GF-D8 (cell line): ENCODE results near the gene GRIA4.
"Not testable (repeated sequence)": the region's sequence is repeated elsewhere in the genome, so short reads cannot be mapped to it uniquely, and the experiment has no call there.

Experiments used
- DNase-seq: peaks from one replicate; lab custom pipeline; 2025; lab: John Stamatoyannopoulos, UW

GRIA4 gene

DNA sequence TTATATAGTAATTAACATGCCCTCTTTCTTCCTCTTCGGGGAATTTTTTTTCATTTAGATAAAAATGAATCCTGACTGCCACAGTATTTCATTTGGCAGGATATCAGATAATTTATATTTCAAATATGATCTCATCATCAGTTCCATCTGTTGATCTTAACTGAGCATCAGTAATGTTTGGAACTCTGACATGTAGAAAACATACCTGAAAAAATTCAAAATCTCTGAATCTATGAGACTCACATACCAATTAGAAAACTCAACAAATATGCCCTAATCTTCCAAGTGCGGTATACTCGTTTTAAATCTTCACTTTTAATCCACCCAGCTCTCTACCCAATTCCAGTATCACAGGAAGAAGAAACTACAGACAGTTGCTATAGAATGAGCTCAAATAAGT, 250.2 kb downstream of the GRIA4 start:
- no peak for DNase-seq

DNA sequence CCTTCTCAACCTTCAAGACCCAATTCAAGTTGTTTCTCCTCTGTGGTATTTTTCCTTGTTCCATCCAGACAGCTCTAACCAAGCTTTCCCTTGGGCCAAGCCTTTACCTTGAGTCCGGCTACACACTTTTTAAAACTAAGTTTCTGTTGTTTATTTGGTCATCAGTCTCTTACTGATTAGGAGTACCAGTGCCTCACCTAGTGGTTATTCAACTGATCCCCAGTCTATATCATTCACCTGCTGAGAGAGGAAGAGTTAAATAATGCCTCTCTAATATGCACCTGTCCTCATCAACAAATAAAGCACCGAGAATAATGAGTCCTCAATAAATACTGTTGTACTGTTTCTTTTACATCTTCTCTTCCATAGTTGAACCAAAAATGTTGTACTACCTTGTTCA, 251.4 kb downstream of the GRIA4 start:
- DNase-seq = no peak

DNA sequence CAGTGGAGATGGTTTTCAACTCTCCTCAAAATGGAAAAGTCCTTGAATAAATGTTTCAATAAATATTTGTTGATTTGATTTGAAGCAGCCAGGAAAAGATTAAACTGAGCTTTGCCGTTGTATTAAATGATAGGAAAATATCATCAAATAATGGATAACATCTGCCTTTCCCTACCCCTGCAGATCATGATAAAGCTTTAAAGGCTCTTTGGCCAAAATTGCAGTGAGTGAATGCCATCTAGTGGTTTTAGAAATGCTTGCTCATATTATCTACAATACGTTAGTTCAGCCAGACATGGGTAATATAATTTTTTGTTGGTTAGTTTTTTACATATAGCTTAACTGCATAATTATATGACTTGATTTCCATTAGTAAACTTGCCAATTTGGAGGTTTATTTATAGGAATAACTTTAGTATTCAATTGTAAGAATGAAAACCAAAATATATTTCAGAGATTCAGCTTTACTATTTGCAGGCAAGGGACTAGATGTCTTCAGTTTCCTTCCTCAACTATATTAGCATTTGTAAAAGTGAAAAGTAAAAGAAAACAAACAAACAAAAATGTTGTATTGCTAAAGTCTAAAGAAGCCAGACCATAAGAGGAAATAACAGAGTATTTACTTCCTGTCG, 253.0 kb downstream of the GRIA4 start:
- DNase-seq = peak; percentile 63

DNA sequence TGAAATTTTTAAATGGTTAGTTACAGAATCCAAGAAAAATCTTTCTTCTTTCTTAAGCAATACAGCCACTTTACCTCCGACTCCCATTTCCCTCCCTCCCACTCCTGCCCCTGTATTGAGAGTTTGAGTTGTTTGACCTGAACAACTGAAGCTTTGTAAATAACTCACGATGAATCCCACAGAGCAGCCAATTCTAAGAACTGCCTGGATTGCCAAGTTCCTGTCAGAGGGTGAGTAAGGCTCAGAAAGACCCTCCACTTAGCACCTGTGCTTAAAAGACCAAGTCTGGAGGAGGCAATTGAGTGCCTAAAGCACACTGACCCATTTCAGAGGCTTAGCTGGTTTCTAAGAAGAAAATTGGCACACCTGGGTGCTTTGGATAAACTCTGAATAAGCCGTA, 253.7 kb downstream of the GRIA4 start:
- DNase-seq = no peak

DNA sequence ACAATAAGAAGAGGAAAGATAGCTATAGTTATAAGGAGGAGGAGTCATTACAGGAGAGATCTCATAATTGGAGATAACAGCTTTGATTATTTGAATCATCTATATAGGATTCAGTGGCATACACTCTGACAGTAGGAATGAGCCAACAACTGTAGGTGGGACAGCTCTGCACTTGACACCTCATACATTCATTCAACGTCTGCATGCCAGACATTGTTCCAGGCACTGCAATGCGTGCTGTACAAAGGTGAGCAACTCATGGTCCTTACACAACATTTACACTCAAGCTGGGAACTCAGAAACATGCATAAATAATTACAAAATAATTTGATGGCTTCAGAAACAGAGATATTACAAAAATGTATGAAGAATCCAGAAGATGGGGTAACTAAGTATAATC, 257.9 kb downstream of the GRIA4 start:
- no peak for DNase-seq

DNA sequence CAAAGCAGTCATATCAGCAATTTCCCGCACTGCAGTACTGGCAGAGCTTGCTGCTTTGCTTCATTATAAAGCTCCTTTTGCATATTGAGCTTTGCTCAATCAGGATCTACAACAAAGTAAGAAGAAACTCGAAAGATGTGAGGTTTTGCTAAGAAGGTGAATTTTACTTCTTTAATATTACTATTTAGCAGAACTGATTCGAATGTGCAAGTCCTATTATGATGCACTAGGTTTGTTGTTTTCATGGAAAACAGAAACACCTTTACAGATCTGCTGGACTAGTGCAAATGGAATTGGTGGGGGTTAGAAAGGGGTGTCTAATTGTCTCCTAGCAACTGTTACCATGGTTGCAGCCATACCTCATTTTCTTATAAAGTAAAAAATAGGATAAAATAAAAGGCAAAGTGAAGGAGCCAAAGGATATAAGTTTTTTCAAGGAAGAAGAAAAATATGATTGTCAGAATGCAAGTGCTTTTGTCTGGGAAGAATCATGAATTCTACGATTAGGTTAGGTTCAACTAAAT, 259.0 kb downstream of the GRIA4 start:
- DNase-seq = no peak

- no peak for DNase-seq
These were observed 260.7 kb downstream of the GRIA4 start for GRCh38 chr11:105870516-105871113.

- DNase-seq = no peak
These were observed 268.6 kb downstream of the GRIA4 start for GRCh38 chr11:105878510-105878909.

GRCh38 chr11:105878927-105879326, 269.1 kb downstream of the GRIA4 start:
- not testable (repeated sequence) for DNase-seq

DNA sequence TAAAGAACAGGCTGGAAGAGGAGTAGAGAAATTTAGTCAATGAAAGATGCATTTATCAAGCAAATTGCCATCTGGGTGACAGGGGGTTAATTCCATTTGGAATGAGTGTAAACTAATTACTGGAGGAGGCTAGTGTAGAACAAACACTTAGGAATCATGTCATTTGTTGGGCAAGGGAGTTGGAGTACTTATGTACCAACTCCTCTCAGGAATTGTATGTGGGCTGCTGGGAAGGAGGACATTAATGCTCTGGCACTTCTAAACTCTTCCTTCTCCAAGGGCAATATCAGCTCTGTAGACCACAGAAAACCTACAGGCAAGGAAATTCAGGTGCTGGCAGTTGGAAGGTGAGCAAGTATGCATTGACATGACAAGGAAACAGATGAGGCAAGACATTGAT, 271.2 kb downstream of the GRIA4 start:
- no peak for DNase-seq

DNA sequence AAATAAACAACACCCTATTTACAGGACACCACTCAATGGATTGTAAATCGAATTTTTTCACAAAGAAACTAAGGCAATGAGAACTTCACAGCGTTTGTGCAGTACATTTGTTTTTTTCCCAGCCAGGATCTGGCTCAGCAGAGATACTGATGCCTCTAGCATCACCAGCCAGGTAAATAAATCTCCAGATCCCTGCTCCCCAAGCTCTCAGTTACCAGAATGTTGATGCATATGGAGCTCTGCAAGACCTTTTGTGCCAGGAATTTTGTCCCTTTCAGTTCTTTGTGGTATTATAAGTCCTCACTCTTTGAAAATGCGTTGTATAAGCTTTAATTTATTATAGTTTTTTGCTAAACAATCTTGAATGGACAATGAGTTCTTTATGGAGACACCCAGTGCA, 274.6 kb downstream of the GRIA4 start:
- no peak for DNase-seq

DNA sequence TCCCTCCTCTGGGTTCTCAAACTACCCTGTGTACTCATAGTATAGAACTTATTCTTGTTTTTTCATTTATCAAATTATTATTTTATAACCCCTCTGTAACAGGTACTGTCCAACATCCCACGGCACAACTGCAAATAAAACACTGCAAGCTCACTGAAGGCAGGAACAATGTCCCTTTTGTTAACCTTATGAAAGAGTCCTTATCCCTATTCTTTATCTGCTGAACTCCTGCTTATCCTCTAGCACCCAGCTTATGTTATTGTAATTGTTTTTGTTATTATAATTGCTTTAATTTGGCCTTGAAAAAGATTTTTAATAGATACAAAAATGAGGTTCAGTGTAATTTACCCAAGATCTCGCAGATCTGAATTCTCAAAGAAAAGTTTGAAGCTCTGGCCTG, 281.8 kb downstream of the GRIA4 start:
- DNase-seq = no peak

DNA sequence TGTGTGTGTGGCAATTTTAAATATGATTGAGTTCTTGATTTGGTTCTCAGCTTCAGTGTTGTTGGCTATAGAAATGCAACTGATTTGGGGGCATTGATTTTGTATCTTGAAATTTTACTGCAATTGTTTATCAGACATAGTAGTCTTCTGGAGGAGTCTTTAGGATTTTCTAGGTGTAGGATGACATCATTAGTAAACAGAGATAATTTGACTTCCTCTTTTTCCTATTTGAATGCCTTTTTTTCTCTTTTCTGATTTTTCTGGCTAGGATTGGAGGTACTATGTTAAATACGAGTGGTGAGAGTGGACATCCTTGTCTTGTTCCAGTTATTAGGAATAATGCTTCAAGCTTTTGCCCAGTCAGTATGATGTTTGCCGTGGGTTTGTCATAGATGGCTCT, 287.3 kb downstream of the GRIA4 start:
- no peak for DNase-seq

DNA sequence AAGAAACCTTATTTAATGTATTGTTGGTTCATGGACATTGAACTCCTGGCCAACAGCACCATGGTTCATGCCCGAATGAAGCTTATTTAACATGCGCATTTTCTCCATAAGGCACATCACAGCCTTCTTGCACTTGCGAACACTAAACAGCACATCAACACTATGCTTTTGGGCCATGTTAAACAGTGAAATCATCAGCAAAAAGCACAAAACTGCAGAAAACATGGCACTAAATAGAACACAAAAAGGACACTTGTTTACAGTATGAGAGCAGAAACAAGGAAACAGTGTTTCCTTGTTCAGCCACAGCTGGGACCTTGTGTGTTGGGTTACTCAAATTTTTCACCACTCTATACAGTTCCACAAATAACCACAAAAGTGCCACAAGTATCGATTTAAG, 289.9 kb downstream of the GRIA4 start:
- DNase-seq = no peak

DNA sequence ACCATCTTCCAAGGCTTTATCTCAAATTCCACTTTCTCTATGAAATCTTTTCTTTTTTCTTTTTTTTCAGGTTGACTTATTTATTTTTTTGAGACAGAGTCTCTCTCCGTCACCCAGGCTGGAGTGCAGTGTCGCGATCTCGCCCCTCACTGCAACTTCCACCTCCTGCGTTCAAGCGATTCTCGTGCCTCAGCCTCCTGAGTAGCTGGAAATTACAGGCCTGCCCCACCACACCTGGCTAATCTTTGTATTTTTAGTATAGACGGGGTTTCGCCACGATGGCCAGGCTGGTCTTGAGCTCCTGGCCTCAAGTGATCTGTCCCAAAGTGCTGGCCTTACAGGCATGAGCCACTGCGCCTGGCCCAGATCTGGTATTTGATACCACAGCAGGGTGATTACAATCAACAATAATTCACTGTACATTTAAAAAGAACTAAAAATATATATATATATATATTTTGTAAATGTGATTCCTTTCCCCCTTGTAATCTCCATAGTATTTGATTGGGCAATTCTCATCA, 290.7 kb downstream of the GRIA4 start:
- DNase-seq = no peak

- no peak for DNase-seq
These were observed 293.2 kb downstream of the GRIA4 start for GRCh38 chr11:105903113-105903512.

GRCh38 chr11:105906517-105906916, 296.6 kb downstream of the GRIA4 start:
- no peak for DNase-seq

DNA sequence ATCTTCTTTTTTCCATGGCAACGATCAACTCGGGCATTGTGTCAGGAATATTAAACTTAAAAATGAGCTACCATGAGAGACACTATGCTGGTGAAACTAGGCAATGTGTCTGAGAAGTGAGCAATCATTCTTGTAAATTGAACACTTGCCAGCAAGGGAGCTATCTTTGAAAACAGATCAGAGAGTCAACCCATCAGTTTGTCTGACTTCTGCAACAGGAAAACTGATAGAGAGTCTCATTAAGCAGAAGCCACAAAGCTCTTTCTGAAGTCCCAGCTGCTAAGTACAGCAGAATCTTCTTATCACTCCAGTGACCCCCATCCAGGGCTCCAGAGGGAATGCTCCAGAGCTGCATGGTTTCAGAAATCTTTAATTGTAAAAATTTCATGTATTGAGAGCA, 297.4 kb downstream of the GRIA4 start:
- DNase-seq = no peak

- DNase-seq = no peak
These were observed 300.3 kb downstream of the GRIA4 start for GRCh38 chr11:105910095-105910715.

DNA sequence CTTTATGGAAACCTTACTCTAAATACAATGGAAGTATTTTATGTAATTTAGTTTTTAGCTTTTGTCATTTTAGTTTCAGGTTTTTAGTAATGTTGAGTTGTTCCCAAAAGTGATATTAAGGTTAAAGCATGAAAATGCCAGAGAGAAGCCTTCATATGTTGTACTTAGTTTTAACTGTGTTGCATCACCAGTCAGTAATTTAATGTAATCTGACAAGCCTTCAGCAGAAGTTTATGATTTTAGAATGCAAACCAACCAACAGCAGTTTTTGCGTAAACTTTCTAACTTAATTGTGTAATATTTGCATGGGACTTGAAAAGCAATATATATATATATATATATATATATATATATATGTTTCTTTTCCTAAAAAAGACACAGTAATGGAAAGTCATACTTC, 301.6 kb downstream of the GRIA4 start:
- no peak for DNase-seq

DNA sequence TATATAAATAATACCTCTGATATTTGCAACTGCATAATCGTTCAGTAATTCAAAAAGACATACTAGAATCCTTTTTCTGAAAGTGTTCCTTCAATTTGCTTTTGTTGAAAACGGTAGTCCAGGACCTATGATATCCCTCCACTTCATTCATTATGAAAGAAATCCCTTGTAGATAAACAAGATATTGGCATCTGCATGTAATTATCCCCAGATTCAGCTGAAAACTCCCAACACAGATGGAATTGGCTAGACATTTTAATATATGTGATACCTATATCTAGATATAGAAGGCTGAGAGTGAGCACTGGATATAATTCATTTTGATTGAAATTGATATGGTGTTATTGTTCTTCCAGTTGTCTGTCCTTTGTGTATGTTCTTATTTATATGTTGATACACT, 302.8 kb downstream of the GRIA4 start:
- DNase-seq = no peak

GRCh38 chr11:105915021-105915420, 305.1 kb downstream of the GRIA4 start:
- DNase-seq = no peak

DNA sequence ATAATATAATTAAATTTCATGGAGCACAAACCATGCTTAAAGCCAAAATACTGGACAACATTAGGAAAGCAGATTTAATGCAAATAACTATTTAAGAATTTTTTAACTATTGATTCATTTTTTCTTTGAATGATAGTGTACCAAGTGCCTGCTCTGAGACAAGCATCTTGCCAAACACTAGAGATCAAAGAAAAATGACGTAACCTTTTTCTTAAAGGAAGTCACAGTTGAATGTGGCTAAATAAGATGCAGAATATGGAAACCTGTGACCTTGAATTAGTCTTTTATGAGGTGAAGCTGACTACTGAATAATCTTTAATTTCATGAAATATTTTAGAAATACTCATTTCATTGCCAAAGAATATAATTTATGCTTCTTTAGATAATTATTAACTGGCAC, 308.2 kb downstream of the GRIA4 start:
- DNase-seq = no peak
